H1 (cell line): Measurements from ENCODE around the gene SLC6A19.

Source experiments
- CHD1 ChIP-seq: IDR thresholded peaks from 2 replicates; pipeline ENCODE4 v1.6.1; 2012; ENCODE audit warnings: low read depth, low read length, improper control_type of control experiment
- TF ChIP-seq, protein P1 (sequence below), 3 experiments: IDR thresholded peaks; 1 replicate in 2 of 3; 2 replicates in 1 of 3; pipeline versions ENCODE4 v1.5.1 to v1.6.1; 2011; ENCODE audit warnings: low read length in 3 of 3, mild to moderate bottlenecking in 3 of 3, inconsistent platforms in 2 of 3, low read depth in 1 of 3, moderate library complexity in 1 of 3; ENCODE audit not compliant: insufficient read depth in 1 of 3; ENCODE audit errors: control extremely low read depth in 1 of 3

DNA sequence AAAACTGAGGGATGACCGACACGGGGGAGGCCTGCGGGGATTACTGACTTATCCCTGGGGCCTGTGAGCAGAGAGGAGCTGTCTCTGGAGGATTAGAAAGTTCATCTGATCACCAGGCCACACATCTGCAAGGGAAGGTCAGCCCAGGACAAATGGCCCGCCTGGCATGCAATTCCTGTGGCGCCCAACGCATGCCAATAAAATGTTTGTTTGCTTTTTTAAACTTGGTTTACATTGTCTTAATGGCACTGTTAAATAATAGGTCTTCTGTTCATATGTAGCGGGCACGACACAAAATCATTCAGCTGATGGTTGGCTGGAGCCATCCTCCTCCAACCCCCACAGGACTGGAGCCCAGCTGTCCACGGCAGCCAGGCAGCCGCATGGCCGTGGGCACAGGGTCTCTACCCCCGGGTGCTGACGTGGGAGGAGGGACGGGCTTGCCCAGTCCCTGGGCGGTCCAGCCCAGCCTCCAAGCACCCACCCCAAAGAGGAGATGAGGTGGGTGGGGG, 48.6 kb upstream of the SLC6A19 start:
- TF ChIP-seq CHD1 = no peak
- TF ChIP-seq, protein P1, sequence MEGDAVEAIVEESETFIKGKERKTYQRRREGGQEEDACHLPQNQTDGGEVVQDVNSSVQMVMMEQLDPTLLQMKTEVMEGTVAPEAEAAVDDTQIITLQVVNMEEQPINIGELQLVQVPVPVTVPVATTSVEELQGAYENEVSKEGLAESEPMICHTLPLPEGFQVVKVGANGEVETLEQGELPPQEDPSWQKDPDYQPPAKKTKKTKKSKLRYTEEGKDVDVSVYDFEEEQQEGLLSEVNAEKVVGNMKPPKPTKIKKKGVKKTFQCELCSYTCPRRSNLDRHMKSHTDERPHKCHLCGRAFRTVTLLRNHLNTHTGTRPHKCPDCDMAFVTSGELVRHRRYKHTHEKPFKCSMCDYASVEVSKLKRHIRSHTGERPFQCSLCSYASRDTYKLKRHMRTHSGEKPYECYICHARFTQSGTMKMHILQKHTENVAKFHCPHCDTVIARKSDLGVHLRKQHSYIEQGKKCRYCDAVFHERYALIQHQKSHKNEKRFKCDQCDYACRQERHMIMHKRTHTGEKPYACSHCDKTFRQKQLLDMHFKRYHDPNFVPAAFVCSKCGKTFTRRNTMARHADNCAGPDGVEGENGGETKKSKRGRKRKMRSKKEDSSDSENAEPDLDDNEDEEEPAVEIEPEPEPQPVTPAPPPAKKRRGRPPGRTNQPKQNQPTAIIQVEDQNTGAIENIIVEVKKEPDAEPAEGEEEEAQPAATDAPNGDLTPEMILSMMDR (IDR thresholded peaks at IDR 0.05; ENCODE audit: control extremely low read depth in 1 of 3, insufficient read depth in 1 of 3, low read depth in 1 of 3, low read length in 3 of 3) = no peak
